ENCODE measurements around the gene SAMD4B.

DNA sequence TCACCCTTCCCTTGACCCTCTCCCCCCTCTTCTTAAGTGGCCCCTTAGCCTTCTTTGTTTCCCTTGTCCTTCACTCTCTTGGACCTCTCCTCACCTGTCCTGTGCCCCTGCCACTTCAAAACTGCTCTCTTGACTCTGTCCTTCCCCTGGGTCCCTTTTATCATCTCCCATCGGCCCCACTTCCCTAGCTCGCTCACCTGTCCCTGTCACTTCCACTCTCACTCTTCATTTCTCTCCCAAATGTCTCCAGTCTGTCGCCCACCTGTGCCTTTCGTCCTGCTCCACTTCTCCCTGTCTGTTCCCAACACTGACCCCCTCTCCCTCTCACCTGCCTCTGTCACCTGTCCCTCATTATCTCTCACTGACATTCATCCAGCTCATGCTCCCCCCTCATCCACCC is 45.3 kb upstream of the SAMD4B start:
- no peak for TF ChIP-seq POLR2AphosphoS5 (IDR thresholded peaks at IDR 0.05; ENCODE audit: low read depth)
- TF ChIP-seq, protein P1, sequence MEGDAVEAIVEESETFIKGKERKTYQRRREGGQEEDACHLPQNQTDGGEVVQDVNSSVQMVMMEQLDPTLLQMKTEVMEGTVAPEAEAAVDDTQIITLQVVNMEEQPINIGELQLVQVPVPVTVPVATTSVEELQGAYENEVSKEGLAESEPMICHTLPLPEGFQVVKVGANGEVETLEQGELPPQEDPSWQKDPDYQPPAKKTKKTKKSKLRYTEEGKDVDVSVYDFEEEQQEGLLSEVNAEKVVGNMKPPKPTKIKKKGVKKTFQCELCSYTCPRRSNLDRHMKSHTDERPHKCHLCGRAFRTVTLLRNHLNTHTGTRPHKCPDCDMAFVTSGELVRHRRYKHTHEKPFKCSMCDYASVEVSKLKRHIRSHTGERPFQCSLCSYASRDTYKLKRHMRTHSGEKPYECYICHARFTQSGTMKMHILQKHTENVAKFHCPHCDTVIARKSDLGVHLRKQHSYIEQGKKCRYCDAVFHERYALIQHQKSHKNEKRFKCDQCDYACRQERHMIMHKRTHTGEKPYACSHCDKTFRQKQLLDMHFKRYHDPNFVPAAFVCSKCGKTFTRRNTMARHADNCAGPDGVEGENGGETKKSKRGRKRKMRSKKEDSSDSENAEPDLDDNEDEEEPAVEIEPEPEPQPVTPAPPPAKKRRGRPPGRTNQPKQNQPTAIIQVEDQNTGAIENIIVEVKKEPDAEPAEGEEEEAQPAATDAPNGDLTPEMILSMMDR (IDR thresholded peaks at IDR 0.05; ENCODE audit: insufficient read depth, low read length) = no peak

Measured in HL-60 (cell line).